HEK293 (cell line): ENCODE results near the gene GPR152.

Experiments
- GLIS1 ChIP-seq: fragments of 450-650 bp; formaldehyde crosslinking; IDR thresholded peaks from 2 replicates; pipeline ENCODE4 v1.5.1; 2016; ENCODE audit warnings: missing biosample characterization, missing genetic modification characterization
- HOXC10 ChIP-seq: sonication (generic); formaldehyde crosslinking; IDR thresholded peaks from 2 replicates; pipeline ENCODE4 v1.8.1; 2023; ENCODE audit warnings: mild to moderate bottlenecking, missing genetic modification reagents
- KLF10 ChIP-seq: fragments of 450-650 bp; IDR thresholded peaks from 2 replicates; pipeline ENCODE4 v1.5.1; 2018; ENCODE audit warnings: missing biosample characterization, mild to moderate bottlenecking, missing genetic modification characterization
- KLF8 ChIP-seq: fragments of 450-650 bp; formaldehyde crosslinking; IDR thresholded peaks from 2 replicates; pipeline ENCODE4 v1.5.1; 2016; ENCODE audit warnings: missing biosample characterization, missing genetic modification characterization
- MYNN ChIP-seq: fragments of 450-650 bp; formaldehyde crosslinking; IDR thresholded peaks from 2 replicates; pipeline ENCODE4 v1.5.1; 2016; ENCODE audit warnings: missing biosample characterization, missing genetic modification characterization, borderline replicate concordance
- OVOL3 ChIP-seq: fragments of 450-650 bp; formaldehyde crosslinking; IDR thresholded peaks from 2 replicates; pipeline ENCODE4 v1.5.1; 2016; ENCODE audit warnings: missing biosample characterization, missing genetic modification characterization
- SETDB1 ChIP-seq: IDR thresholded peaks from one replicate; pipeline ENCODE4 v1.6.1; 2017; ENCODE audit warnings: mild to moderate bottlenecking, low read length, moderate library complexity, mixed read lengths; ENCODE audit not compliant: insufficient read length
- SP2 ChIP-seq: fragments of 450-650 bp; formaldehyde crosslinking; IDR thresholded peaks from 2 replicates; pipeline ENCODE4 v1.5.1; 2016; ENCODE audit warnings: missing biosample characterization, missing genetic modification characterization
- SP3 ChIP-seq: fragments of 450-650 bp; formaldehyde crosslinking; IDR thresholded peaks from 2 replicates; pipeline ENCODE4 v1.5.1; 2016; ENCODE audit warnings: missing biosample characterization, missing genetic modification characterization
- SP7 ChIP-seq: fragments of 450-650 bp; formaldehyde crosslinking; IDR thresholded peaks from 2 replicates; pipeline ENCODE4 v1.5.1; 2016; ENCODE audit warnings: missing biosample characterization, missing genetic modification characterization
- ZBTB48 ChIP-seq: fragments of 450-650 bp; formaldehyde crosslinking; IDR thresholded peaks from 2 replicates; pipeline ENCODE4 v1.5.1; 2016; ENCODE audit warnings: missing biosample characterization, missing genetic modification characterization
- ZIC2 ChIP-seq: fragments of 450-650 bp; formaldehyde crosslinking; IDR thresholded peaks from 2 replicates; pipeline ENCODE4 v1.5.1; 2016; ENCODE audit warnings: missing biosample characterization, missing genetic modification characterization
- ZNF121 ChIP-seq: fragments of 450-650 bp; formaldehyde crosslinking; IDR thresholded peaks from 2 replicates; pipeline ENCODE4 v1.5.1; 2016; ENCODE audit warnings: missing biosample characterization, missing genetic modification characterization
- ZNF184 ChIP-seq: fragments of 450-650 bp; IDR thresholded peaks from 2 replicates; pipeline ENCODE4 v1.5.1; 2018; ENCODE audit warnings: missing biosample characterization, mild to moderate bottlenecking, missing genetic modification characterization
- ZNF239 ChIP-seq: fragments of 450-650 bp; formaldehyde crosslinking; IDR thresholded peaks from 2 replicates; pipeline ENCODE4 v1.5.1; 2016; ENCODE audit warnings: missing biosample characterization, missing genetic modification characterization
- ZNF354C ChIP-seq: fragments of 450-650 bp; formaldehyde crosslinking; IDR thresholded peaks from 2 replicates; pipeline ENCODE4 v1.5.1; 2016; ENCODE audit warnings: missing biosample characterization, missing genetic modification characterization, low read depth, borderline replicate concordance
- ZNF530 ChIP-seq: fragments of 450-650 bp; formaldehyde crosslinking; IDR thresholded peaks from 2 replicates; pipeline ENCODE4 v1.5.1; 2016; ENCODE audit warnings: low read depth, missing biosample characterization, missing genetic modification characterization
- ZNF555 ChIP-seq: fragments of 450-650 bp; formaldehyde crosslinking; conservative IDR thresholded peaks from 2 replicates; pipeline ENCODE4 v1.5.1; 2017; ENCODE audit warnings: missing biosample characterization, mild to moderate bottlenecking, missing genetic modification characterization, inconsistent platforms
- ZNF596 ChIP-seq: fragments of 450-650 bp; IDR thresholded peaks from 2 replicates; pipeline ENCODE4 v1.5.0; 2018; ENCODE audit warnings: missing biosample characterization, mild to moderate bottlenecking, missing genetic modification characterization, moderate library complexity
- ZNF670 ChIP-seq: fragments of 450-650 bp; formaldehyde crosslinking; IDR thresholded peaks from 2 replicates; pipeline ENCODE4 v1.5.1; 2016; ENCODE audit warnings: missing biosample characterization, missing genetic modification characterization, low read depth
- ZNF768 ChIP-seq: fragments of 450-650 bp; formaldehyde crosslinking; IDR thresholded peaks from 2 replicates; pipeline ENCODE4 v1.5.1; 2018; ENCODE audit warnings: missing biosample characterization, mild to moderate bottlenecking, missing genetic modification characterization
- ZNF830 ChIP-seq: fragments of 450-650 bp; IDR thresholded peaks from 2 replicates; pipeline ENCODE4 v1.5.0; 2018; ENCODE audit warnings: missing biosample characterization, missing genetic modification characterization, low read depth, mild to moderate bottlenecking, moderate library complexity
- ZXDB ChIP-seq: fragments of 450-650 bp; formaldehyde crosslinking; IDR thresholded peaks from 2 replicates; pipeline ENCODE4 v1.5.1; 2016; ENCODE audit warnings: missing biosample characterization, missing genetic modification characterization
- TF ChIP-seq, protein P1 (sequence below): fragments of 450-650 bp; formaldehyde crosslinking; IDR thresholded peaks from 2 replicates; pipeline ENCODE4 v1.5.1; 2016; ENCODE audit warnings: missing biosample characterization, missing genetic modification characterization
- TF ChIP-seq, protein P2 (sequence below): fragments of 450-650 bp; formaldehyde crosslinking; IDR thresholded peaks from 2 replicates; pipeline ENCODE4 v1.5.1; 2016; ENCODE audit warnings: missing biosample characterization, missing genetic modification characterization
- TF ChIP-seq, protein P3 (sequence below): fragments of 450-650 bp; formaldehyde crosslinking; IDR thresholded peaks from 2 replicates; pipeline ENCODE4 v1.5.1; 2016; ENCODE audit warnings: missing biosample characterization, missing genetic modification characterization
- TF ChIP-seq, protein P4 (sequence below): fragments of 450-650 bp; formaldehyde crosslinking; IDR thresholded peaks from 2 replicates; pipeline ENCODE4 v1.5.1; 2016; ENCODE audit warnings: missing biosample characterization, missing genetic modification characterization

The GPR152 gene

DNA sequence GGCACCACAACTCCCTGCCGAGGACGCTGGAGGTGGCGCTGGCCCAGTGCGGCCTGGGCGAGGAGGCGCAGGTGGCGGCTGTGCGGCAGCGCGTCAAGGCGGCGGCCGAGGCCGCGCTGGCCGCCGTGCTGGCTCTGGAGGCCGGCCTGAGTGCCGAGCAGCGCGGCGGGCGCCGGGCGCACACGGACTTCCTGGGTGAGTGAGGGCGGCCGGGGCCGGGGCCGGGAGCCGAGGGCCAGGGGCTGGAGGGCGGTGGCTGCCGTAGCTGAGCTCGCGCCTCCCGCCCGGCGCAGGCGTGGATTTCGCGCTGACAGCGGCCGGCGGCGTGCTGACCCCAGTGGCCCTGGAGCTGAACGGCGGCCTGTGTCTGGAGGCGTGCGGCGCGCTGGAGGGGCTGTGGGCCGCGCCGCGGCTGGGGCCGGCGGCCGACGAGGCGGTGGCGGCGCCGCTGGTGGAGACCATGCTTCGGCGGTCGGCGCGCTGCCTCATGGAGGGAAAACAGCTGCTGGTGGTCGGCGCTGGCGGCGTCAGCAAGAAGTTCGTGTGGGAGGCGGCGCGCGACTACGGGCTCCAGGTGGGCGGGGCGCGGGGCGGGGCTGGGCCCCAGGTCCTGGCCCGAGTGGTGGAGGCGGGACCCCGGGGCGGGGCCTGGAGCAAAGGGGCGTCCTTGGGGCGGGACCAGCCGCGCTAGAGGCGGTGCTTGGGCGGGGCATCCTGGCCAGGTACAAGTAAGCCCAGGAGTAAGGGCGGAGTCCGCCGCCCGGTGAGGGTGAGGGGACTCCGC lies 31.7 kb downstream of the GPR152 start (continued):
- no peak for TF ChIP-seq OVOL3
- no peak for TF ChIP-seq ZNF670
- TF ChIP-seq, protein P1, sequence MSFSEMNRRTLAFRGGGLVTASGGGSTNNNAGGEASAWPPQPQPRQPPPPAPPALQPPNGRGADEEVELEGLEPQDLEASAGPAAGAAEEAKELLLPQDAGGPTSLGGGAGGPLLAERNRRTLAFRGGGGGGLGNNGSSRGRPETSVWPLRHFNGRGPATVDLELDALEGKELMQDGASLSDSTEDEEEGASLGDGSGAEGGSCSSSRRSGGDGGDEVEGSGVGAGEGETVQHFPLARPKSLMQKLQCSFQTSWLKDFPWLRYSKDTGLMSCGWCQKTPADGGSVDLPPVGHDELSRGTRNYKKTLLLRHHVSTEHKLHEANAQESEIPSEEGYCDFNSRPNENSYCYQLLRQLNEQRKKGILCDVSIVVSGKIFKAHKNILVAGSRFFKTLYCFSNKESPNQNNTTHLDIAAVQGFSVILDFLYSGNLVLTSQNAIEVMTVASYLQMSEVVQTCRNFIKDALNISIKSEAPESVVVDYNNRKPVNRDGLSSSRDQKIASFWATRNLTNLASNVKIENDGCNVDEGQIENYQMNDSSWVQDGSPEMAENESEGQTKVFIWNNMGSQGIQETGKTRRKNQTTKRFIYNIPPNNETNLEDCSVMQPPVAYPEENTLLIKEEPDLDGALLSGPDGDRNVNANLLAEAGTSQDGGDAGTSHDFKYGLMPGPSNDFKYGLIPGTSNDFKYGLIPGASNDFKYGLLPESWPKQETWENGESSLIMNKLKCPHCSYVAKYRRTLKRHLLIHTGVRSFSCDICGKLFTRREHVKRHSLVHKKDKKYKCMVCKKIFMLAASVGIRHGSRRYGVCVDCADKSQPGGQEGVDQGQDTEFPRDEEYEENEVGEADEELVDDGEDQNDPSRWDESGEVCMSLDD (tag by site-specific recombination), result no peak
- no peak for TF ChIP-seq ZNF184 (tag by site-specific recombination)
- no peak for TF ChIP-seq ZNF768
- TF ChIP-seq GLIS1, result peak; percentile 42
- no peak for TF ChIP-seq ZXDB
- TF ChIP-seq KLF8 (tag by site-specific recombination), result peak; percentile 40; the same call in 1 of the 2 replicates
- no peak for TF ChIP-seq ZNF354C (tag by site-specific recombination)
- TF ChIP-seq SP3 (tag by site-specific recombination), result peak; percentile 95
- TF ChIP-seq ZNF596 (tag by site-specific recombination), result 0 out of 2 replicates have a peak, but pooled peaks have one; percentile 23
- TF ChIP-seq, protein P2, sequence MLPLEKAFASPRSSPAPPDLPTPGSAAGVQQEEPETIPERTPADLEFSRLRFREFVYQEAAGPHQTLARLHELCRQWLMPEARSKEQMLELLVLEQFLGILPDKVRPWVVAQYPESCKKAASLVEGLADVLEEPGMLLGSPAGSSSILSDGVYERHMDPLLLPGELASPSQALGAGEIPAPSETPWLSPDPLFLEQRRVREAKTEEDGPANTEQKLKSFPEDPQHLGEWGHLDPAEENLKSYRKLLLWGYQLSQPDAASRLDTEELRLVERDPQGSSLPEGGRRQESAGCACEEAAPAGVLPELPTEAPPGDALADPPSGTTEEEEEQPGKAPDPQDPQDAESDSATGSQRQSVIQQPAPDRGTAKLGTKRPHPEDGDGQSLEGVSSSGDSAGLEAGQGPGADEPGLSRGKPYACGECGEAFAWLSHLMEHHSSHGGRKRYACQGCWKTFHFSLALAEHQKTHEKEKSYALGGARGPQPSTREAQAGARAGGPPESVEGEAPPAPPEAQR (tag by site-specific recombination), result no peak
- no peak for TF ChIP-seq MYNN (tag by site-specific recombination)
- TF ChIP-seq ZNF830, result no peak
- peak; percentile 83 for TF ChIP-seq ZNF121
- TF ChIP-seq ZBTB48 (tag by site-specific recombination), result no peak
- TF ChIP-seq HOXC10 (CRISPR knock-in tag), result no peak
- peak; percentile 86 for TF ChIP-seq SP2 (tag by site-specific recombination)
- 0 out of 2 replicates have a peak, but pooled peaks have one; percentile 13 for TF ChIP-seq KLF10 (tag by site-specific recombination)
- TF ChIP-seq ZNF555 (tag by site-specific recombination), result no peak
- TF ChIP-seq SETDB1, result no peak
- TF ChIP-seq, protein P3, sequence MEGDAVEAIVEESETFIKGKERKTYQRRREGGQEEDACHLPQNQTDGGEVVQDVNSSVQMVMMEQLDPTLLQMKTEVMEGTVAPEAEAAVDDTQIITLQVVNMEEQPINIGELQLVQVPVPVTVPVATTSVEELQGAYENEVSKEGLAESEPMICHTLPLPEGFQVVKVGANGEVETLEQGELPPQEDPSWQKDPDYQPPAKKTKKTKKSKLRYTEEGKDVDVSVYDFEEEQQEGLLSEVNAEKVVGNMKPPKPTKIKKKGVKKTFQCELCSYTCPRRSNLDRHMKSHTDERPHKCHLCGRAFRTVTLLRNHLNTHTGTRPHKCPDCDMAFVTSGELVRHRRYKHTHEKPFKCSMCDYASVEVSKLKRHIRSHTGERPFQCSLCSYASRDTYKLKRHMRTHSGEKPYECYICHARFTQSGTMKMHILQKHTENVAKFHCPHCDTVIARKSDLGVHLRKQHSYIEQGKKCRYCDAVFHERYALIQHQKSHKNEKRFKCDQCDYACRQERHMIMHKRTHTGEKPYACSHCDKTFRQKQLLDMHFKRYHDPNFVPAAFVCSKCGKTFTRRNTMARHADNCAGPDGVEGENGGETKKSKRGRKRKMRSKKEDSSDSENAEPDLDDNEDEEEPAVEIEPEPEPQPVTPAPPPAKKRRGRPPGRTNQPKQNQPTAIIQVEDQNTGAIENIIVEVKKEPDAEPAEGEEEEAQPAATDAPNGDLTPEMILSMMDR (tag by site-specific recombination), result no peak
- no peak for TF ChIP-seq ZNF239 (tag by site-specific recombination)
- no peak for TF ChIP-seq ZIC2 (tag by site-specific recombination)
- TF ChIP-seq, protein P4, sequence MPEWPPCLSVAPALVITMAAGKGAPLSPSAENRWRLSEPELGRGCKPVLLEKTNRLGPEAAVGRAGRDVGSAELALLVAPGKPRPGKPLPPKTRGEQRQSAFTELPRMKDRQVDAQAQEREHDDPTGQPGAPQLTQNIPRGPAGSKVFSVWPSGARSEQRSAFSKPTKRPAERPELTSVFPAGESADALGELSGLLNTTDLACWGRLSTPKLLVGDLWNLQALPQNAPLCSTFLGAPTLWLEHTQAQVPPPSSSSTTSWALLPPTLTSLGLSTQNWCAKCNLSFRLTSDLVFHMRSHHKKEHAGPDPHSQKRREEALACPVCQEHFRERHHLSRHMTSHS, result no peak
- TF ChIP-seq SP7, result no peak
- no peak for TF ChIP-seq ZNF530 (tag by site-specific recombination)
